Measurements from ENCODE around the gene OXNAD1. TPM values are rescaled to one million over a fixed set of nuclear protein-coding genes. Genes with fewer than 3 reads are reported as not detected.
A peak's percentile ranks its signal among the peaks of the same experiment; 100 is the strongest.

Gene OXNAD1
- total RNA-seq, 1 donor from 2014 or later = 20.2 TPM

- Histone ChIP-seq H3K4me3 (no peak overlapping the region), H3K27me3 (ENCODE audit: low read depth) (no peaks in the 10 kb centered on the region), H3K36me3 (no peaks in the 10 kb centered on the region), H3K9me3 (replicated peaks) (no peaks in the 10 kb centered on the region), H3K27ac (replicated peaks) (no peak overlapping the region), H3K4me1 (peaks cover 36% of the 10 kb centered on the region)
- no peak for DNase-seq
- TF ChIP-seq CTCF (IDR thresholded peaks at IDR 0.05; ENCODE audit: borderline replicate concordance) = no peak
- intact Hi-C loops (cut with micrococcal nuclease) = no loop called here
These were observed 28.9 kb upstream of the OXNAD1 start for GRCh38 chr3:16236030-16236639.

- TF ChIP-seq CTCF (IDR thresholded peaks at IDR 0.05; ENCODE audit: borderline replicate concordance) = no peak
- no peak overlapping the region for H3K4me3 ChIP-seq
- H3K27me3 ChIP-seq (ENCODE audit: low read depth) = no peaks in the 10 kb centered on the region
- peaks cover 36% of the 10 kb centered on the region for H3K4me1 ChIP-seq
- no peaks in the 10 kb centered on the region for H3K36me3 ChIP-seq
- DNase-seq = no peak
- H3K27ac ChIP-seq (replicated peaks) = peak overlapping the region; percentile 34
- no peaks in the 10 kb centered on the region for H3K9me3 ChIP-seq (replicated peaks)
- intact Hi-C loops (cut with micrococcal nuclease) = no loop called here
These were observed 28.1 kb upstream of the OXNAD1 start for GRCh38 chr3:16236856-16237393.

- TF ChIP-seq CTCF (IDR thresholded peaks at IDR 0.05; ENCODE audit: borderline replicate concordance) = no peak
- intact Hi-C loops (cut with micrococcal nuclease) = no loop called here
- Histone ChIP-seq H3K36me3 (no peaks in the 10 kb centered on the region), H3K27ac (replicated peaks) (no peak overlapping the region), H3K9me3 (replicated peaks) (no peaks in the 10 kb centered on the region), H3K4me3 (no peak overlapping the region), H3K27me3 (ENCODE audit: low read depth) (no peaks in the 10 kb centered on the region), H3K4me1 (peaks cover 44% of the 10 kb centered on the region)
- no peak for DNase-seq
These were observed 25.8 kb upstream of the OXNAD1 start for GRCh38 chr3:16239086-16239770.

- Histone ChIP-seq H3K27me3 (ENCODE audit: low read depth) (no peaks in the 10 kb centered on the region), H3K4me1 (peaks cover 50% of the 10 kb centered on the region), H3K4me3 (no peak overlapping the region), H3K9me3 (replicated peaks) (no peaks in the 10 kb centered on the region), H3K27ac (replicated peaks) (no peak overlapping the region), H3K36me3 (no peaks in the 10 kb centered on the region)
- intact Hi-C loops (cut with micrococcal nuclease) = loop anchor here (10.0 kb wide), 1 partner anchor 615 kb away; no protein-coding TSS in a partner anchor
- no peak for TF ChIP-seq CTCF (IDR thresholded peaks at IDR 0.05; ENCODE audit: borderline replicate concordance)
- no peak for DNase-seq
These were observed 25.2 kb upstream of the OXNAD1 start for GRCh38 chr3:16239780-16240179.

- H3K4me3 ChIP-seq = no peak overlapping the region
- H3K27me3 ChIP-seq (ENCODE audit: low read depth) = no peaks in the 10 kb centered on the region
- DNase-seq = no peak
- H3K36me3 ChIP-seq = no peaks in the 10 kb centered on the region
- intact Hi-C loops (cut with micrococcal nuclease) = loop anchor here (10.0 kb wide), 1 partner anchor 616 kb away; no protein-coding TSS in a partner anchor
- peaks cover 55% of the 10 kb centered on the region for H3K4me1 ChIP-seq
- H3K9me3 ChIP-seq (replicated peaks) = no peaks in the 10 kb centered on the region
- no peak overlapping the region for H3K27ac ChIP-seq (replicated peaks)
- TF ChIP-seq CTCF (IDR thresholded peaks at IDR 0.05; ENCODE audit: borderline replicate concordance) = no peak
These were observed 24.6 kb upstream of the OXNAD1 start for GRCh38 chr3:16240229-16241023.
